GM19023 (cell line): Measurements from ENCODE around the gene EIF4H.
"Not testable (repeated sequence)": the region's sequence is repeated elsewhere in the genome, so short reads cannot be mapped to it uniquely, and the experiment has no call there.

Experiments used
- ATAC-seq: cut with Tn5 transposase; IDR thresholded peaks from one replicate; pipeline ENCODE4 v1.9.1; 2021; ENCODE audit warnings: mild to moderate bottlenecking, moderate library complexity; ENCODE audit not compliant: unreplicated experiment

The EIF4H gene

DNA sequence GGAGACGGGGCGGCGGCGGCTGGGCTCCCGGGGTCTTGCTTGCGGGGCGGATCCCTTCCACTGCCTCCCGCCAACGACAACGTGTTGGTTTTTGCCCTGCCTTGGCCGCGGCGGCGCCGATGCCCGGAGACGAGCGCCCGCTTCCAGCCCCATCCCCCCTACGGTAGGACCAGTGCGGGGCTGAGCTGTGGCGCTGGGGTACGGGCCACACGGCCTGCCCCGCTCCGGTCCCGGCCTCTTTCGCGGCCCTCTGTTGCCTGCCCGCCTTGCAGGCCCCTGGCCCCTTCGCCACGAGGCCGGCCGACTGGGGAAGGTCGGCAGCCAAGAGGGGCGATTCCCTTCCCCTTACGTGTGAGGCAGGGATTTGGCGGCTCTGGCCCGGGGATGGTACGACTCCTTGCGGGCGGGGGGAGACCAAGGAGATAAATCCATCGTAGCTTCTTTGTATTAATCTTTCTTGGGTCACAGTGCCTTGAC lies 488 bp downstream of the EIF4H start:
- peak; percentile 21 for ATAC-seq

DNA sequence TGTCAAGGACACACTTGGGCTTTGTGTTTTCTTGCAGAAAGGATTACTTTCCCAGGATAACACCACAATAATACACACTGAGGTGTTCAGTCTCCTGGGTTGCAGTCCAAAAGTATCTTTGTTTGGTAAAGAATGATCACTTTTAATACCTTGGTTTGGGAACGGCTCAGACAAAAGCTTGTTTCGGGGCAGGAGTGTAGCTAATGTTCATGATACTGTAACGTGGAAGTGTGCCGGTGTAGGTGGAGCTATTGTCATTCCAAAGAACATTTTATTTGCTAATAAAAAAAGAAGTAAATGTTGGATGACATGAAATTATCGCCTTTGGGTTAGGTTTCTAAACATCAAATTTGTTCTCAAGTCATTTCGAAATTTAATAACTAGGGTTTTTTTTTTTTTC lies 1.2 kb downstream of the EIF4H start:
- no peak for ATAC-seq

DNA sequence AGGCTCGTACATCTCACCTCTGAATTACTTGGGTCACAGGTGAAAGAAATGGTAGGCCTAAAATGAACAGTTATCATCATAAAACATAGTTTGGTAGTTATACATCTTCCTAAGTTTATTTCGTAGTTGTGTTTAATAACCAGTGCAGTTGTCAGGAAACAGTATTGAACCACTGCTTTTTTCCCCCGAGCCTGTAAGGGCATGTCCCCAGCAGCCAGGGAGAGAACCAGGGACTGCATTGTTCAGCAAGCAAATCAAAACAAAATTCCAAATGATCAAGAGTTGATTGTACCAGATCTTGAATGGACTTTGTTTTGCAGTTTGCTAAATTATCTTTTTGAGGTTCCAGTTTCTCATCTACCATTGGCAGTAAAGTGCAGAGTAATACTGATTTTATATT lies 2.4 kb downstream of the EIF4H start:
- no peak for ATAC-seq

DNA sequence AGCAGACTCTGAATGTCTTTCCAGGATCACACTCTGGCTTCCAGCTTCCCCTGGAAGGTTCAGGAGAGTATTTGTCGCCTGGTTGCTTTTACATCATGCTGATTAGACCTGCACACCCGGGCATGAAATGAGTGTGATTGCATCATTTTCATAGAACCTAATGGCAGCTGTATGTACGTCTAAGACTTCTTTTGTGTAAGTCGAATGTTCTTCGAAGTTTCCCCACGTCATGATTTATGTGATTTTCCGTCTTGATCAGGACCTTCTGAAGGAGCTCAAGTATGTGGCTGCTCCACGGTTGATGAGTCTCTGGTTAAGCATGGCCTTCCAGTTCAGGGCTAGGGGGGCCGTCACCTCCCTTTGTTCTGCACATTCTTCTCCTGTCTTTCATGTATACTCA lies 4.5 kb downstream of the EIF4H start:
- ATAC-seq, result no peak

DNA sequence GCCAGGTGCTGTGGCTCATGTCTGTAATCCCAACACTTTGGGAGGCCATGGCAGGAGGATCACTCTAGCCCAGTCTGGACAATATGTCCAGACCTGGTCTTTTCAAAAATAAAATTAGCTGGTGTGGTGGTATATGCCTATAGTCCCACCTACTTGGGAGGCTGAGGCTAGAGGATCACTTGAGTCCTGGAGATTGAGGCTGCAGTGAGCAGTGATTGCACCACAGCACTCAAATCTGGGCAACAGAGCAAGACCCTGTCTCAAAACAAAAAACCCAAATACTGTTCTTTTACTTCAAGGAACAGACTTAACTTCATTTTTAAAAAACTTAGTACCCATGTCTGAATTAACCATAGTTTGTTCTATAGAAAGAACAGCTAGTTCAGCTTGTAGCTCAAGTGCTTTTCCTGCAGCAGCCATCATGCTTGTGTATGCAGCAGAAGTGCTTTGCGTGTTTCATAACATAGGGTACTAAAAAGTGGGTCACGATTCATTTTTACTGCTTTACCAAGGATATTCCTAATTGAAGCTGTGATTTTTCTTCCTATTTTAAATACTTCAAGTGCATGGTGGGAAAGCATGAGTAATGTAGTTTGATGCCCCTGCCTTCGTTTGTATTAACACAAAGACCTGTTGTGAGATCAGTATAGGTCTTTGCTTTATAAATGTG lies 5.9 kb downstream of the EIF4H start:
- no peak for ATAC-seq

DNA sequence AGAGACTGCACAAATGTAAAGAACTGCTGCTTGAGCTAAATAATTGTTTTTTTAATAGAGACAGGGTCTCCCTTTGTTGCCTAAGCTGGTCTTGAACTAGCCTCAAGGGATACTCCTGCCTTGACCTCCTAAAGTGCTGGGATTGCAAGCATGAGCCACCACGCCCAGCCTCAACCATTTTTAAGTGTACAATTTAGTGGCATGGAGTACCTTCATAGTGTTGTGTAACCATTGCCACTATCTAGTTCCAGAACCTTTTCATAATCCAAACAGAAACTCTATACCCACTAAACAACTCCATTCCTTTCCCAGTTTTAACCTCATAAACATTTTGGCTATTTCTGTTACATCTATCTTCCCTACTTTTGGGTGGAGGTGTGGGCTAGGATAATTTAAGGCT lies 6.7 kb downstream of the EIF4H start:
- ATAC-seq, result no peak

DNA sequence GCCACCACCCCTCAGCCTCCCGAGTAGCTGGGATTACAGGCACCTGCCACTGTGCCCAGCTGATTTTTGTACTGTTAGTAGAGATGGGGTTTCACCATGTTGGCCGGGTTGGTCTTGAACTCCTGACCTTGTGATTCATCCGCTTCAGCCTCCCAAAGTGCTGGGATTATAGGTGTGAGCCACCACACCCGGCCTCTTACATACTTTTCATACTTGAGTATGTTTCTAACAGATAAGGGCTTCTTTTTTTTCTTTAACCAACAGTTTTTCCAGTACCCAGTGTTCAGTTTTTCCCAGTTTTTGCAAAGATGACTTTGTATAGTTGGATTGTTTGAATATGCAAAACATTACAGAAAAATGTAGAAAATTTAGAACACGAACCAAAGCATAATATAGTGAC lies 7.7 kb downstream of the EIF4H start:
- ATAC-seq, result no peak

DNA sequence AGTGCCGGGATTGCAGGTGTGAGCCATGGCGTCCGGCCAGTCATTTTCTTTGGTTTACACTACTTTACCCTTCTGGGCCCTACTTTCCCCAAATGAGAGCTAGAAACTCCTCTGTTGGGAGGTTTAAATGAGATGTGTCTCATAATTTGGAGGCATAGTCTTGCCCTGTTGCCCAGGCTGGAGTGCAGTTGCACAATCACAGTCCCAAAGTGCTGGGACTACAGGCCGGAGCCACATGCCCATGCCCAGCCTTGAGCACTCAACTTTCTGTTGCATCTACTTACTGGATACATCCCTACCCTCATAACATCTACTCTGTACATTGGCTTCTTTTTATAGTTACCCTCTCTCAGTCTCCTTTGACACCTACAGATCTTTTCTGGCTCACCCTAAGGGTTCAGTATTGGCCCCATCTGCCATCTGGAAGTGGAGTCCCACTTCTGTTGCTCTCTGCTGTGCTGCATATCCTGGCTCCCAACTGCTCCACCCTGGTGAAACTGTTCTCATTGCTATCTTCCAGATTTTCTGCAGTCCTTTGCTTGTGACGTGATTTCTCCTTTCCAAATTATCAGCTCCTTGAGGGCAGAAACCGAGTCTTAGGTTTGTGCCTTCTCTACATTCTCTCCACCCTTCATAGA lies 8.4 kb downstream of the EIF4H start:
- no peak for ATAC-seq

DNA sequence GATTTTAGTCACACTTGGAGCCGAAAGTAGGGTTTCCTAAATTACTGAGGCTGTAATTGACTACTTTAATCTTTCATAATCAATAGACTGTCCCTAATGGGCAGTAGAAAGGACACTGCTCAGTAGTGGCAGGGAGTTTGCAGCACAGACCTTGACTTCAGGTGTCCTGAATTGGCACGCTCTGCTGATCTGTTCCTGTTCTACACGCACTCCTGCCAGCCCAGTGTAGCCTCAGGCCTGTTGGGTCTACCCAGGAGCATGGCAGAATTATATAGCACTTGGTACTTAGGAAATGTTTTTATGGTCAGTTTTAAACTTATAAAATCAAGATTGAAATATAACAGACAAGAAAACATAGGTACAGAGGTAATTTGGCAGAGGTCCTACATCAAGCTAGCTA lies 9.0 kb downstream of the EIF4H start:
- ATAC-seq, result no peak

DNA sequence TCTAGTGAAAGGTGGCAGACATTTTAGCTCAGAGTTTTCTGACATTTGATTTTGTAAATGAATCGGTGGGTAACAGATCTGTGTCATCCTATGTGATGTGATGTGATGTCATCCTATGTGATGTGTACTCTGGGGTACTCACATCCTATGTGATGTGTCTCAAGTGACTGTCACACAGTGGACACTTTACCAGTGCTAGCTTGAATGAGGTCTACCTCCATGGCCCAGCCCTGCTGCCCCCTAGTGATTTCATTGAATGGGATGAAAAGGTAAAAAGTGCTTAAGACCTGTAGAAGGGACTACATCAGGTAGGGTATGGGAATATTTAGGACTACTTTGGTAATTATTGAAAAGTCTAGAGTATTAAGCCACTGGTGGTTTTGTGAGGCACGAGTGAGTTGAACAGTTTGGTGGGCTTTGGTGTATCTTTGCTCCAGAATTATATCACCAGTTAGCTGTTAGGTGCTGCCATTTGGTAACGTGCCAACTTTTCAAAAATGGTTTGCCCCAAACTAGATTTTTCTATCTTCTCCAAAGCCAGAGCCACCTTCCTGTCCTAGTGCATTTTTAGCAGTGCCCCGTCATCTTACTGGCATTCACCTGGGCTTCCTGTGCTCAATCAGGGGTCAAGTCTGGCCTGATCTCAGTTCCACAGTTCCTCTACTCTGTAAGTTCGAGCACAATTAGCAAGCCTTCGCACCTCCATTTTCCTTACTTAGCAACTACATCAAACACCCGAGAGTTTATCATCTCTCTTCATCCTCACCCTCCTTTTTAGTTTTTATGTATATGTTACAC lies 9.7 kb downstream of the EIF4H start:
- ATAC-seq, result no peak

DNA sequence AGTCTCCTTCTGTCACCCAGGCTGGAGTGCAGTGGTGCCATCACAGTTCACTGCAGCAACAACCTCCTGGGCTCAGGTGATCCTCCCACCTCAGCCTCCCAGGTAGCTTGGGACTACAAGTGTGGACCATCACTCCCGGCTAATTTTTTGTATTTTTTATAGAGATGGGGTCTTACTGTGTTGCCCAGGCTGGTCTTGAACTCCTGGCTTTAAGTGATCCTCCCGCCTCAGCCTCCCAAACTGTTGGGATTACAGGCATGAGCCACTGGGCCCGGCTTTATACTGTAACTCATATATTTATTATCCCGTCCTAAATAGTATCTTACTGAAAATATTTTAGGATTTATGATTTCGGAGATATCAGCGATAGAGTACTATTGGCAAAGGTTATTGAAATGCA lies 10.9 kb downstream of the EIF4H start:
- ATAC-seq, result no peak

DNA sequence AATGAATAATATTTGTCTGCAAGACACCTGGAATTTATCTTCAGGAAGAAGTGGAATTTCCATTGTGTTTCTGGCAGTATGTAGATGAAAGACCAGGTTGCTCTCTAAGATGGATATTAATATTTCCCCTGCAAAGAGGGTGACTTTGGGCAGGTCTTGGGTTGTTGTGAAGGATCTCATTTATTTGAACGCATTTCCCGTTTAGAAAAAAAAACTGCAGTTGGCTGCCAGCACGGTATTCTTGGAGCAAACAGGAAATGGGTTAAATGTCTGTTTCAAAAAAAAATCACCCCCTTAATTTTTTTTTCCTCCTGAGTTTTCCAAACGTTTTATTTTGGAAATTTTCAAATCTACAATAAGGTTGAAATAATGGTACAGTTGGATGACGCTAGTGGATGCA lies 11.5 kb downstream of the EIF4H start:
- no peak for ATAC-seq

DNA sequence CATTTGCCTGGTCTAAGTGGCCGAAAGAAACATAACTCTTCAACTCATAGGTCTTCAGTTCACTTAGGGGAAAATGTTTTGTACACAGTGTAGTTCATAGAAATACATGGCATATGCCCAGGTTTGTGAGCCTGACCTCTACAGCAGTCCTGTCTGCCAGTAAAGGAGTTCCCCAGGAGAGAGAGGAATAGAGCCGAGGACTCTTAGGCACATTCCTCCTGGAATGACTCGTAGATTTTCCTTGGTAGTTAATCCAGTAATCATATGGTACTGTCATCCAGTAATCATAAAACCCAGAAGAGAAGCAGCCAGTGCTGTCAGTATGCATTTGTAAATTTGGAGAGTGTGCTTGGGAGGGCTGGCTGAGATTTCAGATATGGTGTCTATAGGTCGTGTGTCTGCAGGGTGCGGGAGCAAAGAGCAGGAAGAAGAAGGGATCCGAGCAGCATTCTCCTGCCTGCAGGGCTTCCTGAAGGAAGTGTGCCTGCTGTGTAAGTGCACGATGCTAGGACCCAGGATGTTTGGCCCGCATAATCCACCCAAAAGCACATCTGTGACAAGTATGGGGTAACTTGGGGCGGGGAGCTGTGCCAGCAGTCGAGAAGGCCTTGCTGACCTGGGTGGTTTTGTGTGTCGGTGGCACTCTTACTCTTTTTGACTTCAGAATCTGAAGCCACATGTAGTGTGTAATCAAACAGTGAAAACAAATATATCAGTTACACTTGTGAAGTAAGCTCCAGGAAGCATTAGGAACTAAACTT lies 13.9 kb downstream of the EIF4H start:
- no peak for ATAC-seq

DNA sequence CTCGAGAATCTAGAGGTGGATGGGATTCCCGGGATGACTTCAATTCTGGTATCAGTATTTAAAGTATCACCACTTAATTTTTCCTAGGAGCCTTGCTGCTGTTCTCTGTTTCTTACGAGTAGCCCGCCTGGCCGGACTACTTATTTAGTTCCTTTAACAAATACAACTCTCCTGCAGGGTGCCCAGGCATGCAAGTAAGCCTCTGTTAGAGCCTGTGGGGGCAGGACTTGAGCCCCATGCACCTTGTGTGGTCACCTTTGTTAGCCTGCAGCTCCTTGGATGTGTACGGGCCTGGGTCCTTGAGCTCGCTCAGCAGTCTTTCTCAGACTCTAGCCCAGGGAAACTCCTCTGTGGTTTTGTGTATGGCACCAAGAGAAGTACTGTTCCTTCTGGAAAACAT lies 16.1 kb downstream of the EIF4H start:
- ATAC-seq, result no peak

DNA sequence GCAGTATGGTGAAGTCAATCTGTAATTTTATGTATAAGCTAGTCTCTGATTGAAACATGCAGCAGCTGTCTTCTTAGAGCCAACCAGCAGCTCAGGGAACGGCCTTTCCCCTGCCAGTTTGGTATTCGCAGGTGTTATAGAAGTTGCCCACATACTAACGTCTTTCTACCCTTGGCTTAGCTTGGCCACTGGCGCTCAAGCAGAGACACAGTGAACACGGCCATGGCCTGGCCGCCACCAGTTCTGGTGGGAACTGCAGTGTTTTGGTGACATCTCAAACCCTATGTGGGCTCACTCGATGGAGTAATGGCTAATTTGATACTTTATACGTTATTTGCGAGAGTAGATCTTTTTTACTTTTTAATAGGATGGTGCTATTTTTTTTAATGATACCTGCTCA lies 17.1 kb downstream of the EIF4H start:
- no peak for ATAC-seq

DNA sequence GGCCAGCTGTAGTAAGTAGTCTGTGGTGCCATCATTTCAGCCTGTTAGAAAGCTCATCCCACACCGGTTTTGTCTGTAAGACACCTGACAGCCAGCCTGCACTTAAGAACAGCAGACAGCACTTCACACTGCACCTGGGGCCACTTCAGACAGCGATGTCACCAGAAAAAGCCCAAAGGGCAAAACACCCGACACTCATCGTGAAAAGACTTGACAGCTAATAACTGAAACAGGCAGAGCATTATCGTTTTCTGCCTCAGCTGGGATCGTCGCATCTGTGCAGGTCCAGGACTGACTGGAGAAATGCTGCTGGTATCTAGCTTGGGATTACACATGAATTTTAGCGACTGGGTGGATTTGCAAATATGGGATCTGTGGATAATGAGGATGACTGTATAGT lies 18.9 kb downstream of the EIF4H start:
- no peak for ATAC-seq

DNA sequence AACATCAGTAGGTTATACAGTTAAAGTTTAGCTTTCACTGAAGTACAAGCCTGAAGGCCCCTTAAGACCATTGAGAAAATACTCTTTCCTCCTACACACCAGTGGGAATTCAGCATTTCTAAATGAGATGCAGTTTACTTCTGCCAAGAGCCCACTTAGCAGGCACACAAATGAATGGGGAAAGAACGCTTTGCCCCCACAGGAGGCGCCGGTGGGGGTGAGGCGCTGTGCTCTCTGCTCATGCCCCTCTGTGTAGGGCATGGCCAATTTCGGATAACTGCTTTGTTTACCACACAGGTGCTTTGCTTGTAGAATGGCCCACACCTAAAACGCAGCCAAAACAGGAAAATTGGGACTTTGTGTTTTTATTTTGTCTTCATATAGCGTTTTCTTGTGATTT lies 19.8 kb downstream of the EIF4H start:
- no peak for ATAC-seq

DNA sequence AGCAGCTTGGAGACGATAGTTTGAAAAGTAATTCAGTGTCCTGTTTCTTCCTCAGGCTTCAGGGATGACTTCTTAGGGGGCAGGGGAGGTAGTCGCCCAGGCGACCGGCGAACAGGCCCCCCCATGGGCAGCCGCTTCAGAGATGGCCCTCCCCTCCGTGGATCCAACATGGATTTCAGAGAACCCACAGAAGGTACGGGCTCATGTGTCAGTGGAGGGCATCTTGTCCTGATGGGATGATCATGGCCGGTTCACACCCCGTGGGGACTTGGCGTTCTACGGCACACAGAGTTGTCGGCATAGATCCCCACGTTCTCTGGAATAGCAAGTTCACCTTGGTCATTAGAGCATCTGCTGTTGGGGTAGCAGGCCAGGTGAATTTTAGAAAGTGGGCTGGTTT lies 20.5 kb downstream of the EIF4H start:
- no peak for ATAC-seq

DNA sequence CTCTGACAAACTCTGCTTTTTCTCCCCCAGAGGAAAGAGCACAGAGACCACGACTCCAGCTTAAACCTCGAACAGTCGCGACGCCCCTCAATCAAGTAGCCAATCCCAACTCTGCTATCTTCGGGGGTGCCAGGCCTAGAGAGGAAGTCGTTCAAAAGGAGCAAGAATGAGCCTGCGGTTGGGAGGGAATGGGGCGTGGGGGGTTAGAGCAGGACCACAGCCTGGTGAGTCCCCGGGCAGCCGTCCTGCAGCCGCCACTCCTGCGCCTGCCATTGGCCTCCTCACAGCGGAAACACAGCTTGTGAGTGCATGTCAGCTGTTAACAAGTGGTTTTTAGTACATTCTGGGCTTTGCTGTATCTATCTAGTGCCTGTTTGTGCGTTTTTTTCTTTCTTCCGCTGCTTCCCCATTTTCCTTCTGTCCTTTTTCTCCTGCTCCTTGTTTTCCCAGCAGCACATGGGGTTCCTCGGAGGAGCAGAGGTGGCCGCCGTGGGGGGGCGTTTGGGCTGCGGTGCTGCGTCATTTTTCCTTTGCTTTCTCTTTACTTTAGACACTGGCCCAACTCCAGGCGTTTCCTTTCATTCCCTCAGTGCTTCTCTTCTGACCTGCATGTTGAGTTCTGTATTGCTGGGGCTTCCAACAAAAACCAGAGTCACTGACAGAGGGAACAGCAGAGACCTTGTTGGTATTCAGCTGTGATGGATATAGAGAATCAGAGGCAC lies 21.1 kb downstream of the EIF4H start:
- ATAC-seq, result not testable (repeated sequence)

DNA sequence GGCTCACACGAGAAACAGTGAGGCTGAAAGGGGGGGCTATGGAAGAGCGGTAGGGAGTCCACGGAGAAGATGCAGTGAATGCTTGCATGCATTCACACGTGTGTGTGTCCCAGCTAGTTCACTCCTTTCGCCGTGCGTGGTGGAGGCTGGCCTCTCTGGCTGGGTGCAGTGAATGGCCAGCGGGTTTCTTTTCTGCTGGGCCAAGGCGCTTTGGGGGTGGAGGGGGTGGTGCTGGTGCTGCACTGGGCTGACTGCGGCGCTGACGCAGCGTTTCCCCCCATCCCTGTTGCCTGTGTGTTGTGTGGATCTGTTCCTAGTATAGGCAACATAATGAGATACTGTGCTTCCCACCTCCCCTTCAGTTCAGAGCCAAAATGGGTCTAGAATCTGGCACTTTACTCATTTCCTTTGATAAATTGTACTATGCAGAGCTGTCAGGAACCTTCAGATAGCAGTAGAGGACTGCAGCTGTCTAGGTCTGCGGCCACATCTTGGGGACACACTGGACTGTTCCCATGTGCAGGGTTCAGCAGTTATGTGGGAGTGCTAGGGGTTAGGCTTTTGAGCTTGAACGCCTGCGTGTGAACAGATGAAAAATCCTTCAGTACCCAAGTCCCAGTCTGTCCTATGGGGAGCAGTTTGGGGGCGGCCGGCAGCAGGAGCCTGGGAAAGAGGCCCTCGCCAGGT lies 22.0 kb downstream of the EIF4H start:
- not testable (repeated sequence) for ATAC-seq
